ENCODE measurements around the gene TBCA. TPM values are rescaled to one million over a fixed set of nuclear protein-coding genes. Genes with fewer than 3 reads are reported as not detected.

Gene TBCA, protein sequence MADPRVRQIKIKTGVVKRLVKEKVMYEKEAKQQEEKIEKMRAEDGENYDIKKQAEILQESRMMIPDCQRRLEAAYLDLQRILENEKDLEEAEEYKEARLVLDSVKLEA
- 100 to 1,000 TPM; 168 to 190 TPM for total RNA-seq

DNA sequence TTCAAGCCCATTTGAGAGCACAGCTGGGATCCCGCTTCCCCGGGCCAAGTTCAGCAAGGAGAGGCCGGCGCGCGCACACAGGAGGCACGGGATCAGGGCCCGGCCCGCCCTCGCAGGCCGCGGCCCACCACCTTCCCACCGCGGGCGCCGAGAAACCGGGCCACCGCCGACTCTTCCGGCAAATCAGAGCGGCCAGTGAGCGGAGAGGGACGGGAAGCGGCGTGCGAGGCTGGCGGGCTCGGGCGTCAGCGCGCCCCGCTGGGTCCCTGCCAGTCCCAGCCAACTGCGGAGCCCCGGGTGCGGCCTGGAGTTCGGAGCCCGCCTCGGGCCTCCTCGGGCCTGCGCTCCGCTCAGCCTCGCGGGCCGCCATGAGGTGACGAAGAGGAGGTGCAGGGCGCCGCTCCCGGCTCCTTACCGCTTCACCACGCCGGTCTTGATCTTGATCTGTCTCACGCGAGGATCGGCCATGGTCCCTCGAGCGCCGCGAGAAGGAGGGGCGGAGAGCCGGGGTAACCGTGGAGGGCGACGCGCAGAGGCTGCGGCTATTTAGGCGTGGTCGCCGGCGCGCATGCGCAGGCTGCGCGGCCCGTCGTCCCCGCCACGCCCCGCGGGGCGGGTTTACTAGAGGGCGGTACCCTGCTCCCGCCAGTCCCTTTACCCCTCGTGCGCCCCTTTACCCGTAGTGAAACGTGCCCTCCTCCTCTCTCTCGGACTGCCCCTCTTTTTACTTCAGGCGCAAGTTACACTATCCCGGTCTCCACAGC lies at the start of gene TBCA:
TBCA (minus strand) TSS at position 550 of the 764 bp plus-strand sequence; CDS start at position 468, 82 bp downstream.
- peaks cover 46% of the 10 kb centered on the region for H3K4me1 Mint-ChIP-seq (ENCODE audit: low read depth)
- CTCF ChIA-PET = no interaction called here
- H3K27me3 Mint-ChIP-seq (ENCODE audit: low read depth) = no peaks in the 10 kb centered on the region
- H3K9me3 Mint-ChIP-seq = no peaks in the 10 kb centered on the region
- peak; percentile 81 for DNase-seq
- H3K4me3 Mint-ChIP-seq = peak within 1 kb of the TSS; percentile 93
- peaks cover 24% of the 10 kb centered on the region for H3K36me3 Mint-ChIP-seq (ENCODE audit: low read depth)
- peak within 1 kb of the TSS; percentile 96 for H3K27ac Mint-ChIP-seq
- intact Hi-C loops (cut with micrococcal nuclease) = loop anchor here (1.0 to 5.0 kb wide), 9 partner anchors 113 to 1736 kb away; partner anchors contain the start of genes AP3B1, ARSB, HOMER1 and WDR41

DNA sequence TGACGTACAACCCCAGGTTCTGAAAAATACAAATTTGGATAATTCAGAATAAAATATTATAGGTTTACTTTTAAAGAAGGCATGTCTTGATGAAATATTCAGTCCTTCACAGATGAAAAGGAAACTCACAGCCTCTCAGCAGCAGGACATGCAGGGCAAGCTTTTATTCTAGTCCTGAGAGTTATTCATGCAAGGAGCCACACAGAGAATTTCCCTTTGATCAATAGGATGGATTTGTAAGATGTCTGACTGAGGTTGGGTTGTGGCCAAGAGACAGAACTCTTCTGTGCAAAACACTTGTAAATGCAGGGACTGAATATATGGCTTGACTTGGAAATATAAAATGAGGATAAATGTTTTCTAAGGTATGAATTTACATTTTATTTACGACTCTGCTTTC lies 48.8 kb upstream of the TBCA start:
- Mint-ChIP-seq H3K9me3 (no peaks in the 10 kb centered on the region), H3K27ac (no peak overlapping the region), H3K36me3 (ENCODE audit: low read depth) (no peaks in the 10 kb centered on the region), H3K27me3 (ENCODE audit: low read depth) (peaks cover 14% of the 10 kb centered on the region), H3K4me3 (no peak overlapping the region), H3K4me1 (ENCODE audit: low read depth) (no peaks in the 10 kb centered on the region)
- intact Hi-C loops (cut with micrococcal nuclease) = no loop called here
- no peak for DNase-seq
- CTCF ChIA-PET = interaction anchor here (0.5 kb wide), 1 partner anchor 18 kb away, joined by 6 read pairs; no protein-coding TSS in a partner anchor

DNA sequence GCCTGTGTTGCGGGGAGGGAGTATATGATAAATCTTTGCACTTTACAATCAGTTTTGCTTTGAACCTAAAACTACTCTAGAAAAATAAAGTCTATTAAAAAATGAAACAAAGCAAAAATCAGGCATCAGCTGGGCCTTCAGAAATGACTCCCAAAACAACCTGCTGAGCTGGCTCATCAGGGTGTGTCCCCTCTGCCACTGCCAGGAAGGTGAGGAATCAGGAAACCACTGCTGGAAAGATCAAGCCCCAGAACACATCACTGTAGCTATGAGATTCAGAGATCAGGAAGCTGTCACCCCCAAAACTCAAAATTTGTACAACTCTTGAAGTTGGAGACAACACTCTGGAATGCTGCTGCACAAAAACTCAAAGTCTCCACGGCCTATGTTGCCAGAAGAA lies 40.5 kb upstream of the TBCA start:
- Mint-ChIP-seq H3K27me3 (ENCODE audit: low read depth) (no peaks in the 10 kb centered on the region), H3K9me3 (no peaks in the 10 kb centered on the region), H3K27ac (no peak overlapping the region), H3K4me3 (no peak overlapping the region), H3K36me3 (ENCODE audit: low read depth) (no peaks in the 10 kb centered on the region), H3K4me1 (ENCODE audit: low read depth) (no peaks in the 10 kb centered on the region)
- intact Hi-C loops (cut with micrococcal nuclease) = no loop called here
- DNase-seq = no peak
- CTCF ChIA-PET = no interaction called here

DNA sequence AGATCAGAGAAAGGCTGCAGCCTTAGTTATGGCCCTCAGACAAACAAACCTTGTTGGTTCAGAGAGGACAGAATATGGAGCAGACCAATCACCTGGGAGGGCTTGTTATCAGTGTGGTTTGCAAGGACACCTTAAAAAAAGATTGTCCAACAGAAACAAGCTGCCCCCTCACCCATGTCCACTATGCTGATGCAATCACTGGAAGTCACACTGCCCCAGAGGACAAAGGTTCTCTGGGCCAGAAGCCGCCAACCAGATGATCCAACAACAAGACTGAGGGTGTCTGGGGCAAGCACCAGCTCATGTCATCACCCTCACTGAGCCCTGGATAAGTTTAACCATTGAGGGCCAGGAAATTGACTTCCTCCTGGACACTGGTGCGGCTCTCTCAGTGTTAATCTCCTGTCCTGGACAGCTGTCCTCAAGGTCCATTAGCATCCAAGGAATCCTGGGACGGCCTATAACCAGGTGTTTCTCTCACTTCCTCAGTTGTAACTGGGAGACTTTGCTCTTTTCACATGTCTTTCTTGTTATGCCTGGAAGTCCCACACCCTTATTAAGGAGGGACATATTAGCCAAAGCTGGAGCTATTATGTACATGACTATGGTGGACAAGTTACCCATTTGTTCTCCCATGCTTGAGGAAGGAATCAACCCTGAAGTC lies 36.9 kb upstream of the TBCA start:
- Mint-ChIP-seq H3K4me1 (ENCODE audit: low read depth) (no peaks in the 10 kb centered on the region), H3K36me3 (ENCODE audit: low read depth) (no peaks in the 10 kb centered on the region), H3K4me3 (no peak overlapping the region), H3K9me3 (peaks cover 9% of the 10 kb centered on the region), H3K27ac (no peak overlapping the region), H3K27me3 (ENCODE audit: low read depth) (no peaks in the 10 kb centered on the region)
- CTCF ChIA-PET = no interaction called here
- no peak for DNase-seq
- intact Hi-C loops (cut with micrococcal nuclease) = no loop called here

DNA sequence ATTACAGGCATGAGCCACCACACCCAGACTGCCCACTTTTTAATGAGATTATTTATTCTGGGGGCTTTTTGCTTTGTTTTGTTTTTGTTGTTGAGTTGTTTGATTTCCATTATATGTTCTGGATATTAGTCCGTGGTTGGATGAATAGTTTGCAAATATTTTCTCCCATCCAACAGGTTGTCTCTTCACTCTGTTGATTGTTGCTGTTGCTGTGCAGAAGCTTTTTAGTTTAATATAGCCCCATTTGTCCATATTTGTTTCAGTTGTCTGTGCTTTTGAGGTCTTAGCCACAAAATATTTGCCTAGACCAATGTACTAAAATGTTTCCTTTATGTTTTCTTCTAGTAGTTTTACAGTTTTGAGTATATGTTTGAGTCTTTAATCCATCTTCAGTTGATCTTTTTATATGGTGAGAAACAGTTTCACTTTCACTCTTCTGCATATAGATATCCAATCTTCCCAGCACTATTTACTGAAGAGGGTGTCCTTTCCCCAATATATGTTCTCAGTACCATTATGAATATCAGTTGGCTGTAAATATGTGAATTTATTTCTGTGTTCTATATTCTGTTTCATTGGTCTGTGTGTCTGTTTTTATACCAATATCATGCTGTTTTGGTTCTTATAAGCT lies 30.2 kb upstream of the TBCA start:
- no peak overlapping the region for H3K27ac Mint-ChIP-seq

DNA sequence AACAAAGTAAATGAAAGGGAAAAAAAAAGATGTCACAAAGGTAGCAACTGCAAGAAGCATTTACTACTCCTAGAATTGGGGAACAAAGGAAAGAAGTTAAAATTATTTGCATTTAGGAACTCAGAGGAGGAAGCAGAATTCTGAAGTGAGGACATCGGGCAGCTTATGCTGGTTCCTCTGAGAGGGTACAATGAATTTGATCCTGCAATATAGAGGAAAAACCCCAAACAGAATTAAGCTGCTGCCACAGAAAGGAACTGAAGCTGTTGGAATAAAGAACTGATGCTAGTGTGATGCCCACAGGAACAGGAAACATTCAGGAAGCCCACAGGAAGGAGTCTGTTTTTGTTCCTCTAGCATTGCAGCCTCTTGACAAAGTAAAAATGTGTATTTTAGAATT lies 22.3 kb upstream of the TBCA start:
- no peak overlapping the region for H3K27ac Mint-ChIP-seq
- H3K4me1 Mint-ChIP-seq (ENCODE audit: low read depth) = peaks cover 3% of the 10 kb centered on the region
- peaks cover 13% of the 10 kb centered on the region for H3K9me3 Mint-ChIP-seq
- H3K4me3 Mint-ChIP-seq = no peak overlapping the region
- peaks cover 1% of the 10 kb centered on the region for H3K36me3 Mint-ChIP-seq (ENCODE audit: low read depth)
- no peak for DNase-seq
- peaks cover 20% of the 10 kb centered on the region for H3K27me3 Mint-ChIP-seq (ENCODE audit: low read depth)
- CTCF ChIA-PET = no interaction called here
- intact Hi-C loops (cut with micrococcal nuclease) = no loop called here

More for the DNA sequence above, 30.2 kb upstream of the TBCA start:
- CTCF ChIA-PET = interaction anchor here (0.7 kb wide), 1 partner anchor 18 kb away, joined by 6 read pairs; no protein-coding TSS in a partner anchor
- Mint-ChIP-seq H3K4me3 (no peak overlapping the region), H3K36me3 (ENCODE audit: low read depth) (no peaks in the 10 kb centered on the region), H3K4me1 (ENCODE audit: low read depth) (peaks cover 12% of the 10 kb centered on the region), H3K9me3 (peaks cover 20% of the 10 kb centered on the region), H3K27me3 (ENCODE audit: low read depth) (no peaks in the 10 kb centered on the region)
- intact Hi-C loops (cut with micrococcal nuclease) = no loop called here
- no peak for DNase-seq

DNA sequence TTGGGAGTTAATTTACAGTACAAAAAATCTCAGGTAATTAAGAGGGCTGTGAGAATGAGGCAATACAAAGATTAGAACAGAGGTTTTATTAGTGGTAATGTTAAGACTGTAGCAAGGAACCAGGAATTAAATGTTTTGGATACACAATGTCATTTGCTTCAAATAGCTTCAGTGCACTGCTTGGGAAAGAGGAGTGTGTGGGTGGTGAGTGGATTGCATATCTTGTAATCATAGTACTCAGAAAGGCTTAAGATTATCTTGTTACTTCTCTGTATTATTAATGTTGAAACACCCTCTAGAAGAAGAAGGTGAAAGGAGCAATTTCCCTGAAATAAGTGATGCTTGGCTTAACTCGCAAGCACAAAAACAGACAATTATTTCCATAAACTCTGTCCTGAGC lies 21.0 kb upstream of the TBCA start:
- DNase-seq = no peak
- H3K27ac Mint-ChIP-seq = no peak overlapping the region
- peaks cover 1% of the 10 kb centered on the region for H3K36me3 Mint-ChIP-seq (ENCODE audit: low read depth)
- H3K4me1 Mint-ChIP-seq (ENCODE audit: low read depth) = peaks cover 3% of the 10 kb centered on the region
- H3K4me3 Mint-ChIP-seq = no peak overlapping the region
- CTCF ChIA-PET = no interaction called here
- H3K9me3 Mint-ChIP-seq = peaks cover 4% of the 10 kb centered on the region
- H3K27me3 Mint-ChIP-seq (ENCODE audit: low read depth) = peaks cover 20% of the 10 kb centered on the region
- intact Hi-C loops (cut with micrococcal nuclease) = no loop called here

DNA sequence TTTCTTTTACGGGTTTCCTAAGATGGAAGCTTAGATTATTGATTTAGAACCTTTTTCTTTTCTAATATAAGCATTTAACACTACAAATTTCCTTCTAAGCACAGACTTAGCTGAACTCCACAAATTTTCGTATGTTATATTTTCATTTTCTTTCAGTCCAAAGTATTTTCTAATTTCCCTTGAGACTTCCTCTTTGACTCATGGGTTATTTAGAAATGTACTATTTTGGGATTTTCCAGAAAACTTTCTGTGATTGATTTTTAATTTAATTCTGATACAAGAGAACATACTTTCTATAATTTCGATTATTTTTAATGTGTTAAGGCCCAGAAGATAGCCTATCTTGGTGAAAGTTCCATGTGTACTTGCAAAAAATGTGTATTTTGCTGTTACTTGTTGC lies 19.7 kb upstream of the TBCA start:
- CTCF ChIA-PET = interaction anchor here (0.7 to 0.8 kb wide), 2 partner anchors 504 to 1311 kb away, joined by 3 read pairs; no protein-coding TSS in a partner anchor
- intact Hi-C loops (cut with micrococcal nuclease) = no loop called here
- H3K27me3 Mint-ChIP-seq (ENCODE audit: low read depth) = peaks cover 18% of the 10 kb centered on the region

DNA sequence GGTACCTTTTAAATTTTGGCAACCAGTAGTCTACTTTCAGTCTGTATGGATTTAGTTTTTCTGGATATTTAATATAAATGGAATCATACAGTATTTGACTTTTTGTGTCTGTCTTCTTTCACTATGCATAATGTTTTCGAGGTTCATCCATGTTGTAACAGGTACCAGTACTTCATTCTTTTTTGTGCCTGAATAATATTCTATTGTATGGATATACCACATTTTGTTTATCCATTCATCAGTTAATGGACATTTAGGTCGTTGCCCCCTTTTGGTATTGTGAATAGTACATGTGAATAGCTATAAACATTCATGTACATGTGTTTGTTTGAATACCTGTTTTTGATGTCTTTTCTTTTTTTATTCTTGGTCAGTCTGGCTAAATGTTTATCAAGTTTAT lies 19.1 kb upstream of the TBCA start:
- Mint-ChIP-seq H3K36me3 (ENCODE audit: low read depth) (peaks cover 1% of the 10 kb centered on the region), H3K27me3 (ENCODE audit: low read depth) (peaks cover 18% of the 10 kb centered on the region)

More for the DNA sequence above, 19.7 kb upstream of the TBCA start:
- no peak for DNase-seq
- Mint-ChIP-seq H3K4me3 (no peak overlapping the region), H3K36me3 (ENCODE audit: low read depth) (peaks cover 1% of the 10 kb centered on the region), H3K4me1 (ENCODE audit: low read depth) (peaks cover 3% of the 10 kb centered on the region), H3K27ac (no peak overlapping the region), H3K9me3 (peaks cover 1% of the 10 kb centered on the region)

DNA sequence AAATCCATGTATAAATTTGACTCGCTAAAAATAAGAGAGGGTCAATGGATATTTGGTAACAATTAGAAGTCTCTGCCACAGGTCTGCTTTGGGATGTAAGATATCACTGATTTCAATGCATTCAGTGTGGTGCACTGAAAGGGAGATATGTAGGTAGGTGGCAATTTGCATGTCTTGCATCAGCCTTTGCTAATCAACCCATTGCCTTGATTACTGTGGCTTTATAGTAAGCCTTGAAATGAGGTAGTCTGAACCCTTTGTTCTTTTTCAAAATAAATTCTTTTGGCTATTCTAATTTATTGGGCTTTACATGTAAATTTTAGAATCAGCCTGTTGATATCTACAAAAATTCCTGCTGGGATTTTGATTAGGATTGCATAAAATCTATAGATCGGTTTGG lies 15.8 kb upstream of the TBCA start:
- no peak overlapping the region for H3K27ac Mint-ChIP-seq
- no peaks in the 10 kb centered on the region for H3K9me3 Mint-ChIP-seq
- H3K4me3 Mint-ChIP-seq = no peak overlapping the region
- intact Hi-C loops (cut with micrococcal nuclease) = no loop called here
- H3K27me3 Mint-ChIP-seq (ENCODE audit: low read depth) = peaks cover 5% of the 10 kb centered on the region
- H3K36me3 Mint-ChIP-seq (ENCODE audit: low read depth) = no peaks in the 10 kb centered on the region
- CTCF ChIA-PET = no interaction called here
- no peak for DNase-seq
- H3K4me1 Mint-ChIP-seq (ENCODE audit: low read depth) = peaks cover under 1% of the 10 kb centered on the region

More for the DNA sequence above, 19.1 kb upstream of the TBCA start:
- no peak for DNase-seq
- Mint-ChIP-seq H3K4me1 (ENCODE audit: low read depth) (peaks cover 3% of the 10 kb centered on the region), H3K9me3 (peaks cover 1% of the 10 kb centered on the region), H3K4me3 (no peak overlapping the region), H3K27ac (no peak overlapping the region)
- CTCF ChIA-PET = interaction anchor here (0.7 to 0.8 kb wide), 2 partner anchors 505 to 1312 kb away, joined by 3 read pairs; no protein-coding TSS in a partner anchor
- intact Hi-C loops (cut with micrococcal nuclease) = no loop called here

DNA sequence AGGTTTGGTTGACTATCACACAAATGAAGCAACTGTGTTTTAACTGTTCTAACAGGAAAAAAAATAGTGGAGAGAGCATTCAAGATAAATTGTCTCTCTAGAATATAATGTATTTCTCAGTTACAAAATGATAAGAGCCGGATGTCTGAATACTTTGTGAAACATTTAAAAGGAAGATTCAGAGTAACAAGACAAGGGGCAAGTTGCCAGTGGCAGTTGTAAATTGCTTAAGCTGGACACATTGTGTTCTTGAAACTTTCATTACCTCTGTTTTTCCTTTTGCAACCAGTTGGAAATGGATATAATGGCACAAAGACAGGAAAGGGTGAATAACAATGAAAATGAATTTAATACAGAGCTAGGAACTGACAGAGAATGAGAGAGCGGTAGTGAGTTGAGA lies 15.2 kb upstream of the TBCA start:
- intact Hi-C loops (cut with micrococcal nuclease) = no loop called here
- Mint-ChIP-seq H3K27ac (no peak overlapping the region), H3K4me1 (ENCODE audit: low read depth) (no peaks in the 10 kb centered on the region), H3K4me3 (no peak overlapping the region), H3K9me3 (no peaks in the 10 kb centered on the region), H3K27me3 (ENCODE audit: low read depth) (peaks cover 2% of the 10 kb centered on the region), H3K36me3 (ENCODE audit: low read depth) (no peaks in the 10 kb centered on the region)
- no peak for DNase-seq
- CTCF ChIA-PET = no interaction called here

DNA sequence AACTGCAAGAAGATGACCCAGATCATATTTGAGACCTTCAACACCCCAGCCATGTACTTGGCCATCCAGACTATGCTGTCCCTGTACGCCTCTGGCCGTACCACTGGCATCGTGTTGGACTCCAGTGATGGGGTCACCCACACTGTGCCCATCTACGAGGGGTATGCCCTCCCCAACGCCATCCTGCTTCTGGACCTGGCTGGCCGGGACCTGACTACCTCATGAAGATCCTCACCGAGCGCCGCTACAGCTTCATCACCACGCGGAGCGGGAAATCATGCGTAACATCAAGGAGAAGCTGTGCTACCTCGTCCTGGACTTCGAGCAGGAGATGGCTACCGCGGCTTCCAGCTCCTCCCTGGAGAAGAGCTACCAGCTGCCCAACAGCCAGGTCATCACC lies 9.1 kb upstream of the TBCA start:
- Mint-ChIP-seq H3K4me3 (no peak overlapping the region), H3K27me3 (ENCODE audit: low read depth) (no peaks in the 10 kb centered on the region), H3K4me1 (ENCODE audit: low read depth) (no peaks in the 10 kb centered on the region), H3K9me3 (no peaks in the 10 kb centered on the region), H3K36me3 (ENCODE audit: low read depth) (no peaks in the 10 kb centered on the region), H3K27ac (no peak overlapping the region)
- CTCF ChIA-PET = interaction anchor here (0.6 kb wide), 1 partner anchor 752 kb away, joined by 3 read pairs; no protein-coding TSS in a partner anchor
- intact Hi-C loops (cut with micrococcal nuclease) = no loop called here
- DNase-seq = no peak
